ENCODE measurements around the gene TBC1D30.
"Not testable (repeated sequence)": the region's sequence is repeated elsewhere in the genome, so short reads cannot be mapped to it uniquely, and the experiment has no call there.

TBC1D30 gene

GRCh38 chr12:64824500-64825142 lies at the start of gene TBC1D30:
TSS of gene TBC1D30 (plus strand) at chr12:64824647. CDS start at chr12:64824880, 233 bp downstream.
- no peak for DNase-seq (ENCODE audit: low spot score)
- no peak for FAIRE-seq

GRCh38 chr12:64775147-64775736 lies 49.2 kb upstream of the TBC1D30 start:
- DNase-seq (ENCODE audit: low spot score); FAIRE-seq: not testable (repeated sequence)

GRCh38 chr12:64779354-64779974 lies 45.0 kb upstream of the TBC1D30 start:
- DNase-seq (ENCODE audit: low spot score), result no peak
- FAIRE-seq, result no peak

GRCh38 chr12:64780132-64780530 lies 44.3 kb upstream of the TBC1D30 start:
- no peak for FAIRE-seq
- no peak for DNase-seq (ENCODE audit: low spot score)

- no peak for DNase-seq (ENCODE audit: low spot score)
- FAIRE-seq, result no peak
Measured at GRCh38 chr12:64780531-64781279, 43.7 kb upstream of the TBC1D30 start.

- no peak for DNase-seq (ENCODE audit: low spot score)
- FAIRE-seq, result no peak
Measured at GRCh38 chr12:64781280-64782190, 42.9 kb upstream of the TBC1D30 start.

GRCh38 chr12:64782191-64782876 lies 42.1 kb upstream of the TBC1D30 start:
- DNase-seq (ENCODE audit: low spot score) (no peak), FAIRE-seq (no peak)

GRCh38 chr12:64785838-64786237 lies 38.6 kb upstream of the TBC1D30 start:
- FAIRE-seq, result no peak
- DNase-seq (ENCODE audit: low spot score), result no peak

- DNase-seq (ENCODE audit: low spot score), result no peak
- FAIRE-seq, result no peak
Measured at GRCh38 chr12:64790166-64790565, 34.3 kb upstream of the TBC1D30 start.

GRCh38 chr12:64791036-64791435 lies 33.4 kb upstream of the TBC1D30 start:
- DNase-seq (ENCODE audit: low spot score), result no peak
- FAIRE-seq, result no peak

GRCh38 chr12:64792128-64792527 lies 32.3 kb upstream of the TBC1D30 start:
- no peak for DNase-seq (ENCODE audit: low spot score)
- no peak for FAIRE-seq

GRCh38 chr12:64793610-64794009 lies 30.8 kb upstream of the TBC1D30 start:
- no peak for FAIRE-seq
- no peak for DNase-seq (ENCODE audit: low spot score)

- DNase-seq (ENCODE audit: low spot score) (no peak), FAIRE-seq (no peak)
Measured at GRCh38 chr12:64794305-64794704, 30.1 kb upstream of the TBC1D30 start.

GRCh38 chr12:64796205-64796845 lies 28.1 kb upstream of the TBC1D30 start:
- FAIRE-seq (peak; percentile 81), DNase-seq (ENCODE audit: low spot score) (peak; percentile 74)

GRCh38 chr12:64797156-64797555 lies 27.3 kb upstream of the TBC1D30 start:
- FAIRE-seq (no peak), DNase-seq (ENCODE audit: low spot score) (no peak)

GRCh38 chr12:64798165-64798564 lies 26.3 kb upstream of the TBC1D30 start:
- no peak for FAIRE-seq
- DNase-seq (ENCODE audit: low spot score), result no peak

GRCh38 chr12:64800640-64801039 lies 23.8 kb upstream of the TBC1D30 start:
- DNase-seq (ENCODE audit: low spot score), result no peak

GRCh38 chr12:64801381-64801780 lies 23.1 kb upstream of the TBC1D30 start:
- FAIRE-seq (no peak), DNase-seq (ENCODE audit: low spot score) (no peak)

More at GRCh38 chr12:64800640-64801039, 23.8 kb upstream of the TBC1D30 start:
- FAIRE-seq, result no peak

GRCh38 chr12:64802180-64802775 lies 22.2 kb upstream of the TBC1D30 start:
- DNase-seq (ENCODE audit: low spot score); FAIRE-seq: not testable (repeated sequence)

Measured in RCC 7860 (cell line).